K562 (cell line): ENCODE data around the gene WASL.

Experiments used
- CREBBP ChIP-seq: IDR thresholded peaks from one replicate; pipeline ENCODE4 v1.6.1; 2012; ENCODE audit warnings: low read depth, mild to moderate bottlenecking, control low read depth, inconsistent platforms, low read length
- POLR2A ChIP-seq: fragments of 450-650 bp; conservative IDR thresholded peaks from 2 replicates; pipeline ENCODE4 v1.6.1; 2016
- RNF219 ChIP-seq: fragments of 250-450 bp; sonication (Bioruptor Pico); IDR thresholded peaks from 2 replicates; pipeline ENCODE4 v1.5.0; 2022; ENCODE audit warnings: mild to moderate bottlenecking

GRCh38 chr7:123748171-123748733, 551 bp downstream of the WASL start:
- TF ChIP-seq POLR2A (no peak), RNF219 (no peak), CREBBP (no peak)
